ENCODE results near the gene FRMPD1.

FRMPD1 gene

DNA sequence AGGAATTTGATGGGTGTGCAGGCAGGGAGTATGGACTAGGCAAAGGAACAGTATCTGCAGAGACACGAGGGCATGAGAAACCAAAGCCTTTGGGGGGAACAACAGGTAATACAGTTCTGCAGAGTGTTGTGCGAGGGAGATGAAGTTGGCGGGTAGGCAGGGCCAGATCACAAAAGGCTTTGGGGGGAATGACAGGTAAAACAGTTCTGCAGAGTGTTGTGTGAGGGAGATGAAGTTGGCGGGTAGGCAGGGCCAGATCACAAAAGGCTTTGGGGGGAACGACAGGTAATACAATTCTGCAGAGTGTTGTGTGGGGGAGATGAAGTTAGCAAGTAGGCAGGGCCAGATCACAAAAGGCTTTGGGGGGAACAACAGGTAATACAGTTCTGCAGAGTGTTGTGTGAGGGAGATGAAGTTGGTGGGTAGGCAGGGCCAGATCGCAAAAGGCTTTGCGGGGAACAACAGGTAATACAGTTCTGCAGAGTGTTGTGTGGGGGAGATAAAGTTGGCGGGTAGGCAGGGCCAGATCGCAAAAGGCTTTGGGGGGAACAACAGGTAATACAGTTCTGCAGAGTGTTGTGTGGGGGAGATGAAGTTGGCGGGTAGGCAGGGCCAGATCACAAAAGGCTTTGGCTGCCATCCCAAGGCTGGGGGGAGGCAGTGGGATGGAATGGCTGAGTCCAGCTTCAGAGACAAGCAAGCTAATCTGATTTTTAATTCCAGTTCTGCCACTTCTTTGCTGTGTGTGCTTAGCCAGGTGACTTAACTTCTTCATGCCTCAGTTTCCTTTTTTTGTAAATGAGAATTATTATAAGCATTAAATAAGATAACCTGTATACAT, 33.0 kb downstream of the FRMPD1 start:
- DNase-seq = no peak

- no peak for DNase-seq
Observed at GRCh38 chr9:37692622-37693221, 42.0 kb downstream of the FRMPD1 start.

DNA sequence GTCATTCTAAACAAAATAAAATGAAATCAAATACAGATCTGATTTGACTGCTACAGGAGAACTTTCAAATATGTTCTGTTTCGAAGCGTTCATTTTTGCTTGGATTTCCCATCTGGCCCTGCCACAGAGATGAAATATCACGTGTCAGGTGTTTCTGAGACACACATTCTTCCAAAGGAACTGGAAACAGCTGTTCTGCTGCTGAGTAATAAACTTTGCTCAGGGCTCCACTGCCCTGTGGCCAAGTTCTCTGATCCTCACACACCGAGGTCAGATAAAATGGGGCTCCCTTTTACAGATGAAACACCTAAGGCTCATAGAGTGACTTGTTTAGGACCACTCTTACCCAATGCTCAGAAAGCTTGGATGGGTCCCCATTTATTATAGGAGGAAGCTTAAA, 42.5 kb downstream of the FRMPD1 start:
- no peak for DNase-seq

DNA sequence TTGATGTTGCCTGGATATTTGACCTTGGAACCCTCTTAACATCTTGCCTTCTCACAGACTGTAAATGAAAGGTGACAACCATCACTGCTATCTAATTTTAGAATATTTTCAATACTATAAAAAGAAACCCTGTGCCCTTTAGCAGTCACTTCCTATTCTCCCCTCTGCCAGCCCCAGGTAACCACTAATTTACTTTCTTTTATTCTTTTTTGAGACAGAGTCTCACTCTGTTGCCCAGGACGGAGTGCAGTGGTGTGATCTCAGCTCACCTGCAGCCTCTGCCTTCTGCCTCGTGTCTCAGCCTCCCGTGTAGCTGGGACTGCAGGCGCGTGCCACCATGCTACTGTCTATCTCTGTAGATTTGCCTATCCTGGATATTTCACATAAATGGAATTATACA, 43.6 kb downstream of the FRMPD1 start:
- DNase-seq = no peak

DNA sequence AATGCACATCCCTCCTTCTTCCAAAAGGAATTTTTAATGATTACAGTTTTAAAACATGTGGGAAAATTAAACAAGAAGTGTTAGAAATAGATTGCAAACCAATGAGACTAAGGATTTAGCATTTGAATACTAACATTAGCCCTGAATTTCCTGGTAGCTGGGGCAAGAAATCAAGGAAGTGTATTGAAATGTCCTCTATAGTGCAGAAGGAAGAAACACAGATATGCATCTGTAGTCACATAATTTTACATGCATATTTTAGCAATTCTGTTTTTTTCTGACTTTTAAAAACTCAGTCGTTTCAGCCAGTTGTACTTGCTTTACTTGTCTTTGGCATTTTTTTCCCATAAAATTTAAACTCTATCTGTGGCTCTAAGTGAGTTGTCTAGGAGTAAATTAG, 45.8 kb downstream of the FRMPD1 start:
- DNase-seq = no peak

DNA sequence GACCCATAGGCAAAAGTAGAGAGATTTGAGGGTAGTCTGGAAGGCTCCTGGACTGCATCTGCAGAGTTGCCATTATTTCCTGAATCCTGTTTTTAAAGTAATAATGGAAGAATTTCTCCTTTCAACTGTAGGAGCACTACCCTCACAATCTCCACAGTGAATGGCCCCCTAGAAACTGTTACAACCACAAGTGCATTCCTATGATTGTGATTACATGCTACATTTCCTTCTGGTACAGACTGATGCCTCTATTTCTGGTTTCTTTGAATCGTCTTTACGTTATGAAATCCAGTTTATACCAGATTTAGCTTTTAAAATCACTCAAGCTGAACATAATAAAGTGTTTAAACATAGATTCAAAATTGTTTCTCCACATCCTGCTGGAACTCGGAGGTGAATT, 49.4 kb downstream of the FRMPD1 start:
- DNase-seq = no peak

- DNase-seq = no peak
Observed at GRCh38 chr9:37700900-37701299, 50.1 kb downstream of the FRMPD1 start.

GRCh38 chr9:37705787-37706186, 55.0 kb downstream of the FRMPD1 start:
- no peak for DNase-seq

GRCh38 chr9:37706290-37706689, 55.5 kb downstream of the FRMPD1 start:
- peak; percentile 60 for DNase-seq

DNA sequence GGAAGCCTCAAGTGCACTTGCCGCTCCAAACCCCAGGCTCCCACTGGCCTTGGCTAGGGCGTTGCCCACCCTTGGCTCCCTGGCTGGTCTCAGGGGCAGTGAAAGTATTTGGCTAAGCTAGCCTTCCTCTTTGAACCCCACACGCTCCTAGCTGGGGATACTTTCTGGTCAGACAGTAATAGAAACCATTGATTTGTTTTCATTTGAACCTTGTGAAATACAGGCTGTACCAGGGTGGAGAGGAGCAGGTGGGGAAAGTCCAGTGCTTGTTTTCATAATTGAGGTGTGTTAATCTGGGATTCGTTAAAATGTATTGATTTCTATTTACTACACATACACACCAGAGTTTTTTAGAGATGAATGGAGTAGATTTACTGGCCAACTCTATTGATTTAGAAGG, 57.0 kb downstream of the FRMPD1 start:
- no peak for DNase-seq

DNA sequence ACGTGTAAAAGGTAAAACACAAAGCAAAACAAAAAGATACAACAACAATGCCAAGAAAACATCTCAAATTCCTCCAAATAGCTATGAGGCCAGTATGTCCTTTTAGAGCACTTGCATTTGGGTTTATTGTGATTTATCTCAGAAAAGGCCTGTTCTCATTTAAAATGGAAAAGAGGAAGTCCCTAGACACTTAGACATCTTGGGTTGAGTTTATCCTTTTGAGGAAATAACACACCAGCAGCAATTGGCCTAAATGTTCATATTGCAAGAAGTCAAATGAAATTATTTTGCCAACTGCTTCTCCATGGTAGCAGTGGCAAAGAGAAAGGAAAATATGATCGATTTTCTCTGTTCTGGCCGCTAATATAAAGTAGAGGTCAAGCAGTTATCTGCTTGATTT, 59.3 kb downstream of the FRMPD1 start:
- no peak for DNase-seq

GRCh38 chr9:37715260-37715659, 64.5 kb downstream of the FRMPD1 start:
- no peak for DNase-seq

DNA sequence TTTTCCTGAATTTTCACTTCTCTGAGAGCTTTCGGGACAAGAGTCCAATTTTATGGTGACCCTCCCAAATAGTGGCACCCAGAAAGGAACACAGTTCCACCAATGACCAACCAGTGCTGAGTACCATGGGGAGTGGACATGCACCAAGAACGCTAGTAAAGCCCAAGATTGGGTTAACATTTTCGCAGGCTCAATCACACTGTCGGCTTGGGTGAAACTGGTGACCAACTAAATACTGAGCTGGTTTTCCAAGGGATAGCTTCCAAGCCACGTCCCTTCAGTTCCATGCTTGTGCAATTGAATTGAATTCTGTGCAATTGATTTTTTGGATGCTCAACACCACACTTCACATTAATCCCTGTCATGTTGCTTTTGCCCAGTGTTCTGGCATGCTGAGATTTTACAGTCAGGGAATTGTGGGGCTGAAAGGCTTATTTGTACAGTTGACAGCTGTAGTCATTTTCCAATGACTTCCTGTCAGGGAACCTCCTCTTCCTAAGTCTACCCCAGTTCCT, 65.3 kb downstream of the FRMPD1 start:
- no peak for DNase-seq

DNA sequence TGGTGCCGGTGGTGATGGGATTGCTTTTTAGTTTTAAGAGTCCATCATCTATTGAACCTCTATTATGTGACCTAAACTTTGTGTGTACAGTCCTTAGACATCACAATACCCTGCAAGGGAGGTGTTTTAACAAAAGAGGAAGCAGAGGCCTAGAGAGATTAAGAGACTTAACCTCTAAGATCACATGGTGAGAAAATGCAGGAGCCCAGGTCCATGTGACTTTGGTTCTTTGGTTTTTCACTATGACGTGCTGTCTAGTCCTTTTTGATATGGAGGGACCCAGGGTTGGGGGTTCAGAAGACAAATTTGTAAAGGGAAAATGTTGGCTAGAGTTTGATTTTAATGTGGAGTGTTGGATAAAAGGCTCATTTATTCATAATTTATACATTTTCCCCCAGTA, 68.8 kb downstream of the FRMPD1 start:
- no peak for DNase-seq

GRCh38 chr9:37727013-37727412, 76.3 kb downstream of the FRMPD1 start:
- DNase-seq = no peak

- DNase-seq = no peak
Observed at GRCh38 chr9:37729499-37729898, 78.7 kb downstream of the FRMPD1 start.

DNA sequence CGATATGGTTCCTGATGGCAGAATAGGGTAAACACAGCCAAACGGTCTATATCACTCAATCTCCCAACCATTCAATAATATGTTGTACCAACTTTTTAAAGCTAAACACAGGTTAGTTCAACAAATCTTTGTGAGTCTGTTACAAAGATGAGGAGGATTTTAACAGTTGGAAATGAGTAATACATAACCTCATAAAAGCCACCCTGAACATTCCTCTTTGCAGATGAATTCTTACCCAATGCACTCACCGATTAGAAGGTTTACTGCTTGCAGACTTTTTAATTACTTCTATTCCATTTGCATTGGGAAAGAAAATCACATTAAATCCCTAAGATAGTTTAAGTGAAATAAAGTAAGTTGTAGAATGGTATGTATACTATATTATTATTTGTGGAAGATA, 79.5 kb downstream of the FRMPD1 start:
- peak; percentile 18 for DNase-seq

- no peak for DNase-seq
Observed at GRCh38 chr9:37730839-37731238, 80.1 kb downstream of the FRMPD1 start.

DNA sequence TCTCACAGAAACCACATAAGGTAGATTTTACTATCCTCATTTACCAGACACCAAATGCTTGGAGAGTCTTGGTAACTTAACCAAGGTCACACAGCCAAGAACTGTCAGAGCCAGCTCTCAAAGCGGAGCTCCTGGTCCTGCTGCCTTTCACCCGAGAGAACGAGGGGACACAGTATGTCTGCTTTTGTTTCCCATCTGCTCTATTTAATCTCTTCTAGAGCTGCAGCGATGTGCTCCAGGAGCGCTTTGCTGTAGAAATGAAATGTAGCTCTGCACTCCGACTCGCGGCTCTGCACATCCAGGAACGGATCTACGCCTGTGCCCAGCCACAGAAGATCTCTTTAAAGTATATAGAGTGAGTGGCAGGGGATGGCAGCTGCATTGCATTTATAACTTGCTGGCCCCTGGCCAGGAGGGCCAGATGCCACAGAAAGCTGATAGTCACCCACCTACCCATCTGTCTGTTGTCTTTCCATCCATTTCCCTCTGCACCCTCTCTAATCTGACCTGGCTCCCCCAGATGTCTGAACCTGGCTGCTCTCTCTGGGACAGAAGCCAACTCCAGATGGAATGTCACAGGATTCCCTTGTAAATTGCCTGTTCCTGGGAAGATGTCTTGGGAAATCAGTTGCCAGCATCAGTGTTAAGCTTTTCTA, 81.5 kb downstream of the FRMPD1 start:
- no peak for DNase-seq

DNA sequence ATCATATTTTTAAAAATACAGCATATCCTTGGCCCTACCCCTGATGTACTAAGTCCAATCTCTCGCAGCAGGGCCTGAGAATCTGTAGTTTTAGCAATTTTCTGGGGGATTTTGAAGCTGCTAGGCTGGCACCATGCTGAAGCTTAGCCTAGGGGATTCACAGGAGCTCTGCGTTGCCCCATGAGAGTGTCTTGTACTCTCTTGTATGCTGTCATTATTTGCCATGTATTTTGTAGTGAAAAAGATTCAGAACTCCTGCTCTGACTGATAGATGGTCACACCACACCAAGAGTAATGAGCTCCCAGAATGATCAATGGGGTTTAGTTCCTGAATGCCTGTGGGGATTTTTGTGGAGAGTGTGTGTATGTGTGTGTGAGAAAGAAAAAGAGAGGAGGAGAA, 82.2 kb downstream of the FRMPD1 start:
- no peak for DNase-seq

DNA sequence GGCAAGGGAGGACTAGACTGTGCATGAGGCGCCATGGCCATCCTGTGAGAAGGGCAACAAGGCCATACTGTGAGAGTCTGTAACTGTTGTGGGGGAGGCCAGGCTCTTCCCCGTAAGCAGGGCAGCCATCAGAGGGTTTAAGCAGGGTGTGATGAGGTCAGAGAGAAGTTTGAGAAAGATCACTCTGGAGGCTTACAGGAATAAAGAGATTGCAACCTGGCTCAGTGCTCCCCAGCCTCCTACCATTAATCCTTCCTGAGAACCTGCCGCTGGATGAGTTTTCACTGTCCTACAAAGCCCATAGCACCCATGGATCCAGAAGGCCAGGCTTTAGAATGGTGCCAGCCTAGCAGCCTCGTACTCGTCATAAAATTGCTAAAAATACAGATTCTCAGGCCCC, 88.5 kb downstream of the FRMPD1 start:
- DNase-seq = no peak

DNA sequence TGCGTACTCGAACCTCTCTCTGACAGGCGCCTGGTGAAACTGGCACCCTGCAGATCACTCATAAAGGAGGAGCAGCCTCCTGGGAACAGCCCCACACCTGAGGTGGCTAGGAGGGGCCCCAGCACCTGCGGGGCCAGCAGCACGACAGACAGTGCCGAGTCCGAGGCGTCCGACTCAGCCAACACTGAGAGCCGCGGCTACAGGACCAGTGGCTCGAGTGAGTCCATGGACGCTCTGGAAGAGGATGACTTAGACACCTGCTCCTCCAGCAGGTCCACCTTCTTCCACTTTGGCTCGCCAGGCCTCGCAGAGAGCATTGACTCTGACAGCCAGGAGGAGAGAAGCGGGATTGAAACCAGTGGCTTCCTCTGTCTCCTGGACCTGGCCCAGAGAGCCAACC, 89.4 kb downstream of the FRMPD1 start:
- DNase-seq = no peak

GRCh38 chr9:37740631-37741328, 90.0 kb downstream of the FRMPD1 start:
- DNase-seq = no peak

All from fibroblast of skin of right quadriceps (primary cell).